GM12873 (cell line): ENCODE measurements around the gene NACA.

Experiments
- TF ChIP-seq, protein P1 (sequence below): IDR thresholded peaks from 2 replicates; pipeline ENCODE4 v1.5.1; 2012; ENCODE audit warnings: low read depth, mild to moderate bottlenecking, moderate library complexity, low read length, control low read depth; ENCODE audit not compliant: insufficient read depth; ENCODE audit errors: missing control alignments

The NACA gene

GRCh38 chr12:56761812-56762211, 36.7 kb upstream of the NACA start:
- TF ChIP-seq, protein P1, sequence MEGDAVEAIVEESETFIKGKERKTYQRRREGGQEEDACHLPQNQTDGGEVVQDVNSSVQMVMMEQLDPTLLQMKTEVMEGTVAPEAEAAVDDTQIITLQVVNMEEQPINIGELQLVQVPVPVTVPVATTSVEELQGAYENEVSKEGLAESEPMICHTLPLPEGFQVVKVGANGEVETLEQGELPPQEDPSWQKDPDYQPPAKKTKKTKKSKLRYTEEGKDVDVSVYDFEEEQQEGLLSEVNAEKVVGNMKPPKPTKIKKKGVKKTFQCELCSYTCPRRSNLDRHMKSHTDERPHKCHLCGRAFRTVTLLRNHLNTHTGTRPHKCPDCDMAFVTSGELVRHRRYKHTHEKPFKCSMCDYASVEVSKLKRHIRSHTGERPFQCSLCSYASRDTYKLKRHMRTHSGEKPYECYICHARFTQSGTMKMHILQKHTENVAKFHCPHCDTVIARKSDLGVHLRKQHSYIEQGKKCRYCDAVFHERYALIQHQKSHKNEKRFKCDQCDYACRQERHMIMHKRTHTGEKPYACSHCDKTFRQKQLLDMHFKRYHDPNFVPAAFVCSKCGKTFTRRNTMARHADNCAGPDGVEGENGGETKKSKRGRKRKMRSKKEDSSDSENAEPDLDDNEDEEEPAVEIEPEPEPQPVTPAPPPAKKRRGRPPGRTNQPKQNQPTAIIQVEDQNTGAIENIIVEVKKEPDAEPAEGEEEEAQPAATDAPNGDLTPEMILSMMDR, result no peak

DNA sequence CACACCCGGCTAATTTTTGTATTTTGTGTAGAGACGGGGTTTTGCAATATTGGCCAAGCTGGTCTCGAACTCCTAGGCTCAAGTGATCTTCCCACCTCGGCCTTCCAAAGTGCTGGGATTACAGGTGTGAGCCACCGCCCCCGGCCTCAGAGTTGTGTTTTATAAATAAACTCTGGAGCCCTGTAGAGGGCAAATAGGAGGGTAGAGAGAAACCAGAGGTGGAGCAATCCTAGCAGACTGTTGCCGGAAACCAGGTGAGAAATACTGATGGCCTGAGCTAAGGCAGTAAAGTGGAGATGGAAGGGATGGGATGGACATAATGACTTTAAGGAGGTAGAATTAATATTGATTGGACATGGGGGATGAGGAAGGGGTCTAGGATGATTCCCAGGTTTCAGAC, 35.4 kb upstream of the NACA start:
- TF ChIP-seq, protein P1, result no peak

- TF ChIP-seq, protein P1, result no peak
Measured at GRCh38 chr12:56759263-56759908, 34.3 kb upstream of the NACA start.

GRCh38 chr12:56758728-56759262, 33.7 kb upstream of the NACA start:
- TF ChIP-seq, protein P1, result no peak

- TF ChIP-seq, protein P1, result no peak
Measured at GRCh38 chr12:56753566-56753965, 28.5 kb upstream of the NACA start.

- TF ChIP-seq, protein P1, result no peak
Measured at GRCh38 chr12:56751712-56752598, 26.9 kb upstream of the NACA start, which contains the start of gene PRIM1. TSS of gene PRIM1 (minus strand) at chr12:56752323. CDS start at chr12:56752298, 25 bp downstream.

DNA sequence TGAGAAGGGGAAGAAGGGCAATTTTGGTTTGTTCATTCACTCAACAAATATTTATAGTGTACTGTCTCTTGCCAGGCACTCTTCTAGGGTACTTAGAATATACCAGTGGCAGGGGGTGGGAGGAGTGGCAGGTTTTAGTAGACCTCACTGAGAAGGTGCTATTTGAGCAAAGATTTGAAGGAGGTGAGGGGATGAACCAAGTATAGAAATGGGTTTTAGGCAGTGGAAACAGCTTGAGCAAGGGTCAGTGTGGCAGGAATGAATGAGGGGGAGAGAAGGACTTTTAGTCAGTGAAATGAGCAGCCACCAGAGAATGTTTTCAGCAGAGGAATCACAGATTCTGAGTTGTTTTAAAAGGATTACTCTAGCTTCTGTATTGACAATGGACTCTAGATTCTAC, 24.8 kb upstream of the NACA start:
- TF ChIP-seq, protein P1, result no peak
